GM12878 (cell line): Measurements from ENCODE around the gene PRKCD.

Source experiments
- BHLHE40 ChIP-seq, 2 experiments: fragments of 450-650 bp in 1 of 2; IDR thresholded peaks; 2 replicates each; pipeline ENCODE4 v1.6.1; 2011 to 2017; ENCODE audit warnings: low read depth in 2 of 2, borderline replicate concordance in 1 of 2, improper control_type of control experiment in 1 of 2, low read length in 1 of 2, mild to moderate bottlenecking in 1 of 2
- CBX5 ChIP-seq: sonication (generic); IDR thresholded peaks from 2 replicates; pipeline ENCODE4 v1.6.1; 2016; ENCODE audit warnings: low read depth, moderate library complexity, mild to moderate bottlenecking, inconsistent platforms
- EZH2 ChIP-seq: IDR thresholded peaks from 2 replicates; pipeline ENCODE4 v1.6.1; 2012; ENCODE audit warnings: low read depth, mild to moderate bottlenecking, control low read depth, inconsistent platforms, low read length, borderline replicate concordance; ENCODE audit not compliant: control insufficient read depth
- FOXM1 ChIP-seq: IDR thresholded peaks from 2 replicates; pipeline ENCODE4 v1.6.1; 2012; ENCODE audit warnings: low read depth, mild to moderate bottlenecking, inconsistent platforms, low read length, moderate library complexity
- HDGF ChIP-seq: fragments of 450-650 bp; IDR thresholded peaks from 2 replicates; pipeline ENCODE4 v1.6.1; 2016; ENCODE audit warnings: antibody characterized with exemption
- NFIC ChIP-seq: IDR thresholded peaks from 2 replicates; pipeline ENCODE4 v1.6.1; 2012; ENCODE audit warnings: low read depth, mild to moderate bottlenecking, inconsistent platforms, low read length, moderate library complexity
- POLR2A ChIP-seq: IDR thresholded peaks from 2 replicates; pipeline ENCODE4 v1.6.1; 2011; ENCODE audit warnings: low read depth, mild to moderate bottlenecking, low read length
- POLR2AphosphoS5 ChIP-seq: IDR thresholded peaks from 2 replicates; pipeline ENCODE4 v1.6.1; 2011; ENCODE audit warnings: mild to moderate bottlenecking, low read length, inconsistent platforms
- TAF1 ChIP-seq: IDR thresholded peaks from 2 replicates; pipeline ENCODE4 v1.6.1; 2011; ENCODE audit warnings: mild to moderate bottlenecking, low read depth, low read length, borderline replicate concordance
- TF ChIP-seq, protein P1 (sequence below), 3 experiments: IDR thresholded peaks in 2 of 3; conservative IDR thresholded peaks in 1 of 3; 2 replicates each; pipeline ENCODE4 v1.5.1; 2011; ENCODE audit warnings: low read depth in 3 of 3, low read length in 3 of 3, mild to moderate bottlenecking in 3 of 3, control low read depth in 2 of 3, moderate library complexity in 2 of 3, inconsistent platforms in 1 of 3, mixed read lengths in 1 of 3; ENCODE audit not compliant: control insufficient read depth in 2 of 3, insufficient read depth in 1 of 3; ENCODE audit errors: extremely low read depth in 1 of 3

DNA sequence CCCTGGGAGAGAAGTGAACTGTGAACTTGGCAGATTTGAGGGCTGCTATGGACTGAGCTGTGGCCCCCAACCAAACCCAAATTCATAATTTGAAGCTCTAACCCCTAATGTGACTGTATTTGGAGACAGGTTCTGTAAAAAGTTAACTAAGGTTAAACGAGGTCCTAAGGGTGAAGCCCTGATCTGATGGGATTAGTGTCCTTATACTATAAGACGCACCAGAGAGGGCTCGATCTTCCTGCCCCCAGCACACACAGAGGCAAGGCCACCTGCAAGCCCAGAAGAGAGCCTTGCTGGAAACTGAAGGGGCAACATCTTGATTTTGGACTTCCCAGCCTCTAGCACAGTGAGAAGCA, 60.8 kb downstream of the PRKCD start:
- no peak for TF ChIP-seq POLR2AphosphoS5
- TF ChIP-seq EZH2, result no peak
- TF ChIP-seq FOXM1, result no peak
- no peak for TF ChIP-seq TAF1
- TF ChIP-seq BHLHE40 (IDR thresholded peaks at IDR 0.05; ENCODE audit: borderline replicate concordance in 1 of 2, low read depth in 2 of 2, low read length in 1 of 2), result no peak
- TF ChIP-seq, protein P1, sequence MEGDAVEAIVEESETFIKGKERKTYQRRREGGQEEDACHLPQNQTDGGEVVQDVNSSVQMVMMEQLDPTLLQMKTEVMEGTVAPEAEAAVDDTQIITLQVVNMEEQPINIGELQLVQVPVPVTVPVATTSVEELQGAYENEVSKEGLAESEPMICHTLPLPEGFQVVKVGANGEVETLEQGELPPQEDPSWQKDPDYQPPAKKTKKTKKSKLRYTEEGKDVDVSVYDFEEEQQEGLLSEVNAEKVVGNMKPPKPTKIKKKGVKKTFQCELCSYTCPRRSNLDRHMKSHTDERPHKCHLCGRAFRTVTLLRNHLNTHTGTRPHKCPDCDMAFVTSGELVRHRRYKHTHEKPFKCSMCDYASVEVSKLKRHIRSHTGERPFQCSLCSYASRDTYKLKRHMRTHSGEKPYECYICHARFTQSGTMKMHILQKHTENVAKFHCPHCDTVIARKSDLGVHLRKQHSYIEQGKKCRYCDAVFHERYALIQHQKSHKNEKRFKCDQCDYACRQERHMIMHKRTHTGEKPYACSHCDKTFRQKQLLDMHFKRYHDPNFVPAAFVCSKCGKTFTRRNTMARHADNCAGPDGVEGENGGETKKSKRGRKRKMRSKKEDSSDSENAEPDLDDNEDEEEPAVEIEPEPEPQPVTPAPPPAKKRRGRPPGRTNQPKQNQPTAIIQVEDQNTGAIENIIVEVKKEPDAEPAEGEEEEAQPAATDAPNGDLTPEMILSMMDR (IDR thresholded peaks at IDR 0.05 in 2 of 3, conservative IDR thresholded peaks at IDR 0.05 in 1 of 3; ENCODE audit: control insufficient read depth in 2 of 3, extremely low read depth in 1 of 3, insufficient read depth in 1 of 3, low read depth in 3 of 3, low read length in 3 of 3), result no peak
- TF ChIP-seq CBX5, result no peak
- TF ChIP-seq NFIC, result no peak
- no peak for TF ChIP-seq HDGF
- no peak for TF ChIP-seq POLR2A
